ENCODE measurements around the gene CLCN4. TPM values are rescaled to one million over a fixed set of nuclear protein-coding genes. Genes with fewer than 3 reads are reported as not detected.
A peak's percentile ranks its signal among the peaks of the same experiment; 100 is the strongest.

CLCN4 gene
- total and polyA plus RNA-seq, 10 of the 15 experiments (the other 5 are each of a cell fraction or from before 2014, with no cell fraction given), result 0.90 to 6.9 (median 2.9) TPM

DNA sequence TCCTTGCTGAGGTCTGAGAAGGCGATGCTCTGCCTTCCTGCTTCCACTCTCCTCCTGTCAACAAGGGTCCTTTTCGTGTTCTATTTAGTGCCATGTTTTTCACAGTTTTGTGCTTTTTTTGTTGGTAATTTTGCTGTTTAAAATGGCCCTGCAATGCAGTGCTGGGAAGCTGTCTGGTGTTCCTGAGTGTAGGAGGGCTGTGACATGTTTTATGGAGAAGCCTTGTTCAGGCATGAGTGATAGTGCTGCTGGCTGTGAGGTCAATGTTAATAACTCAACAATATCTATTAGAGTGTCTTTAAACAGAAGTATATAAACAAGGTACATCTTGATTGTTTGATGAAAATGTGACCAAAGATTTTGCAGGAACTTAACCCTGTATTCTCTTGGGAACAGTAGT is 27.6 kb downstream of the CLCN4 start:
- in situ Hi-C loops (cut with MboI) (loop anchor here (25.0 kb wide), 1 partner anchor 1603 kb away; no protein-coding TSS in a partner anchor), intact Hi-C loops (cut with micrococcal nuclease; ENCODE audit: unreplicated experiment) (no loop called here)
- no peaks in the 10 kb centered on the region for H3K9me3 ChIP-seq (replicated peaks; ENCODE audit: control insufficient read depth, insufficient read depth, low read length)
- no peak overlapping the region for H3K4me3 ChIP-seq
- H3K79me2 ChIP-seq (ENCODE audit: control insufficient read depth, insufficient read depth, low read length), result no peaks in the 10 kb centered on the region
- ChIA-PET RAD21 (ENCODE audit: unreplicated experiment) (no interaction called here), SMC1A (ENCODE audit: uncharacterized antibody, unreplicated experiment) (no interaction called here), POLR2A (no interaction called here), CTCF (no interaction called here)
- no peaks in the 10 kb centered on the region for H3K4me1 ChIP-seq (ENCODE audit: control insufficient read depth, insufficient read depth, low read length)
- peak; percentile 78 for FAIRE-seq
- H3K36me3 ChIP-seq (ENCODE audit: control insufficient read depth in 2 of 2, insufficient read depth in 2 of 2, low read length in 1 of 2), result no peaks in the 10 kb centered on the region
- no peak overlapping the region for H3K27ac ChIP-seq (ENCODE audit: control insufficient read depth, insufficient read depth)
- no peaks in the 10 kb centered on the region for H4K20me1 ChIP-seq (ENCODE audit: control insufficient read depth, insufficient read depth)
- H2AFZ ChIP-seq (ENCODE audit: control insufficient read depth, low read depth, low read length), result no peak overlapping the region
- no peaks in the 10 kb centered on the region; a peak in 2 of 4 replicates for H3K27me3 ChIP-seq (replicated peaks in 1 of 2; ENCODE audit: control insufficient read depth in 2 of 2, insufficient read depth in 2 of 2, low read length in 1 of 2)
- no peak overlapping the region for H3K9ac ChIP-seq (ENCODE audit: control insufficient read depth, insufficient read depth, low read length)
- BruUV-seq (replicated peaks), result no TSS peak
- TF ChIP-seq CBX5 (IDR thresholded peaks at IDR 0.05; ENCODE audit: low read depth) (no peak), ZNF217 (IDR thresholded peaks at IDR 0.05) (no peak), NR2C2 (IDR thresholded peaks at IDR 0.05; ENCODE audit: borderline replicate concordance, control insufficient read depth, insufficient read length, low read depth) (no peak), KDM1A (IDR thresholded peaks at IDR 0.05; ENCODE audit: borderline replicate concordance) (no peak), NR2F1 (conservative IDR thresholded peaks at IDR 0.05) (no peak), TARDBP (IDR thresholded peaks at IDR 0.05; ENCODE audit: borderline replicate concordance) (no peak), USF2 (IDR thresholded peaks at IDR 0.05; ENCODE audit: borderline replicate concordance, low read depth, low read length) (no peak), CBX3 (IDR thresholded peaks at IDR 0.05; ENCODE audit: borderline replicate concordance, low read depth) (no peak), TBL1XR1 (IDR thresholded peaks at IDR 0.05; ENCODE audit: low read depth, low read length) (no peak), DPF2 (IDR thresholded peaks at IDR 0.05) (no peak), SREBF1 (IDR thresholded peaks at IDR 0.05; ENCODE audit: low read length) (no peak), ZBTB4 (CRISPR knock-in tag; IDR thresholded peaks at IDR 0.05) (no peak), NR2C1 (IDR thresholded peaks at IDR 0.05) (no peak), KLF5 (IDR thresholded peaks at IDR 0.05; ENCODE audit: partially characterized antibody) (no peak), ZNF24 (IDR thresholded peaks at IDR 0.05) (no peak)
- H3K4me2 ChIP-seq (ENCODE audit: control insufficient read depth, insufficient read depth), result no peak overlapping the region
- DNase-seq (ENCODE audit: low read depth, low spot score), result no peak
- ATAC-seq, result no peak
- 21% methylated on average over 2 of the region's 2 CpGs for WGBS (ENCODE audit: insufficient coverage, insufficient replicate concordance, low lambda C conversion rate, missing lambda C conversion rate)

Data from GM12878 (cell line).